ENCODE measurements around the gene ZNF213.
"Not testable (repeated sequence)": the region's sequence is repeated elsewhere in the genome, so short reads cannot be mapped to it uniquely, and the experiment has no call there.

Gene ZNF213

DNA sequence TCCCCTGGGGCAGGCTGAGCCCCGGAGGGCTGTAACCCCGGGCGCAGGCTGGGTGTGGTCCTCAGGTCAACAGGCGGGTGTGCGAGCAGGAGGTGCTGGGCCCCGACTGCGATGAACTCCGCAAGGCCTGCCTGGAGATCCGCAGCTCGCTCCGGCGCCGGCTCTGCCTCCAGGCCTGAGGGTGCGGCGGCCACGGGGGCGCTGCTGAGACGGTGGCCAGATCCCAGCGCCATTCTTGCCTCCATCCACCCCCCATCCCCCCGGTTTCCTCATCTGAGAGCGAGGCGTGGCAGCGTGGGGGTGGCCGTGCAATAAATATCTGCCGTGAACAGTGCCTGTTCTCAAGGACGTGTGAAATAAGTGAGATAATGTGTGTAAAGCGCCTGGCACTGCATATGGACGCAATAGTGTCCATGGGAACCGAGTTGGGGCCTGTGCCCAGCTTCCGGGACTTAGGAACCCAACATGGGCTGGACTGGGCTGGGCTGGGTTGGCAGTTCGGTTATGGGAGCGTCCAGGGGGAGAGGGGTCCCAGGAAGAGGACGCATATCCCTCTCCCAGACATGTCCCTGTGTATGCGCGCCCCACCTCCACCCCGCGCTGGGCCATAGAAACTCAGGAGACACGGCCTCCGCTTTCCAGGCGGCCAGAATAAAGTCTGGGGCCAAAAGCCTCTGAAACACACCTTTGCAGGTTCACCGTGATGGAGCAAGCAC, 15.0 kb downstream of the ZNF213 start:
- DNase-seq = peak; percentile 82

DNA sequence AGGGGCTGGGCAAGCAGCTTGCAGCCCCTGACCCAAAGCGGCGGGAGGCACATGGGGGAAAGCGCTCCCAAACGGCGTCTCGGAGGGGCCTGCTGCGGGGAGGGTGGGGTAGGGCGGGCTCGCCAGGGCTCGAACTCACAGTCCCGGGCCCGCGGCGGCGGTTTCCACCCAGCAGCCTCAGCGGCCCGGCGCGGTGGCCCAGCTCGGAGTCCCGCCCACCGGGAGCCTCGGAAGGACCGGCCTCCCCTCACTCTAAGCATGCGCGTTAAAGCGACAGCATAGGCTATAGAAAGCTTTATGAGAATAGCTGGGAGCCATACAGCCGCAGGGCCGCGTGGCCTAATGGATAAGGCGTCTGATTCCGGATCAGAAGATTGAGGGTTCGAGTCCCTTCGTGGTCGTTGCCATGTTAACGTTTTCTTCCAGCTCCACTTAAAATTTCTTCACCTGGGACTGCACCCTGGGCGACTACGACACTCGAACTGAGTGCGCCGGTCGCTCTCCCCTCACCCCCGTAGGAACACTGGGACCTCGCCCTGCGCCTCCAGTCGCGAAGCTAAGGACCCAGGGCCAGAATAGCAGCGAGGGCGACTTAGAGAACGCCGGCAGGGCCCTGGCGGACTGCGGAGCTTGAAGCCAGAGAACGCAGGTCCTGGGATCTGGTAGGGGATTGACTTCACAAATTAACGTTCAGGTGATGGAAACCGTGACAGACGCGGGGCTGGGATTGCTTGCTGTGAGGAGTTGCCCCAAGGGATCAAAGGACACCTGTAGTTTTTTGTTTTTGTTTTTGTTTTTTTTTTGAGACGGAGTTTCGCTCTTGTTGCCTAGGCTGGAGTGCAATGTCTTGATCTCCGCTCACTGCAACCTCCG, 15.8 kb downstream of the ZNF213 start:
- DNase-seq = peak; percentile 100

DNA sequence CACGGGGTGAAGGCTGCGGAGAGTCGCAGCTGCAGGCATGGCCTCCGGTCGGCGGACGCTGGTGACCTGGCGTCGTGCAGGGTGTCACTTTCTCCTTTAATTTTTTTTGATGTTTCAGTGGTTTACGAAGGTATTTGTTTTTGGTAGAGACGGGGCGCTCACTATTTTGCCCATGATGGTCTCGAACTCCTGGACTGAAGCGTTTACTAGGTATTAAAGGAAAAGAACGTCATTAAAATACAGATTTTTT, 17.1 kb downstream of the ZNF213 start:
- peak; percentile 63 for DNase-seq

DNA sequence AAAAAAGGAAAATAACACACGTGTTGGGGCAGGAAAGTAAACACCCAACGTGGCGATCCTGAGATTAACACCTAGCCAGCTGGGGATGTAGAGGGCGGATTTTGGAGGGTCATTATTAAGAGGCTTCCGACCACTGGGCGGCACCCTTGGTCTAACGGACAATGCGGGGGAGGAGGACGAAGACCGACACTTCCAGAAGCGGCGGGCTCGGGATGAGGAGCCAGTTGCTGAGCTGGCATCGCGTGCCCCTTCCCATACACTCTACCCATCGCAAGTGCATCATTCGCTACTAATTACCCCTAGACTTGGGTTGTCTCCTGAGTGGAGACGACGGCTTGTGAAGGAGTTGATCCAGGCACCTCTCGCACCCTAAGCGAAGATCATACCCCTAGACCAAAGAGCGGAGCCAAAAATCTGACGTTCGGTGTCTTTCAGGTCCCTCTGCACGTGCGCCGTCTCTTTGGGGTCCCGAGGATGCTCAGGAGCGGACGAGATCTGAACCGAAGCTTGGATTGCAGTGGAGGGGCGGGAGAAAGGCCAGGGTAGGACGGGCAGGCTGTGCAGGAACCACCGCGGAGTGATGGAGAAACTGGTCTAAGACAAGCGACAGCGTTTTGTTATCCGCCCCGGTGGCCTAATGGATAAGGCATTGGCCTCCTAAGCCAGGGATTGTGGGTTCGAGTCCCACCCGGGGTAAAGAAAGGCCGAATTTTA, 17.6 kb downstream of the ZNF213 start:
- peak; percentile 100 for DNase-seq

DNA sequence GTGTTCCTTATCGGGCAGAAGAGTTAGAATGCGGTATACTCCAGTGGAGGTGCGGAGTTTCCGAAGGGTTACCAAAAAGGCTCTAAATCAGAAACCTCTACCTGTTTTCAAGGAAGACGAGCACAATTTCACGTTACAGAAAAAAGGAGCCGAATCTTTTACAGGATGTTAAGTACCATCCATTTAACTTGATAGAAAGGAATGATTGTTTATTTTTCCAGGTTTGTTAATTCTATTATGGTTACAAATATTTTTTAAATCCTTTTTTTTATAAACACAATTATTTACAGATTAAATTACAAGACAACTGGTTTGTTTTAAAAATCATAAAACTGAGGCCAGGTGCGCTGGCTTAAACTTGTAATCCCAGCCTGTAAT, 18.2 kb downstream of the ZNF213 start:
- DNase-seq = no peak

DNA sequence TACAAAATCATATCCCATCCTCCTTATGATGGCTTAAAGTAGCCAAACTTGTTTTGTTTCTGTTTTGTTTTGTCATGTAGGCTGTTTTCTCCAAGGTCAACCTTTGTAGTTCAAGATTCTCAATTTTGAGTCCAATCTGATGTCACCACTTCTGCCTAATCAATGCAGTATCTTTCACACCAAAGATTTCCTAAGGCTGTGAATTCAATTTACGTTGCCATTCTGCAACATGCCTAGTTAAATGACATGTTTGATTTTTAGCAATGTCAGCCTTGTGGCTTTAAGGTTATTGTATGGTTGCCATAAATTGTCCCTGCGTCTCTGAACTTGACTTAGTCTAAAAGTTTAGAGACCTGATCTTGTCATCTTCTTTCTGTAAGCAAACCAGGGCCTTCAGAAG, 20.4 kb downstream of the ZNF213 start:
- DNase-seq = no peak

DNA sequence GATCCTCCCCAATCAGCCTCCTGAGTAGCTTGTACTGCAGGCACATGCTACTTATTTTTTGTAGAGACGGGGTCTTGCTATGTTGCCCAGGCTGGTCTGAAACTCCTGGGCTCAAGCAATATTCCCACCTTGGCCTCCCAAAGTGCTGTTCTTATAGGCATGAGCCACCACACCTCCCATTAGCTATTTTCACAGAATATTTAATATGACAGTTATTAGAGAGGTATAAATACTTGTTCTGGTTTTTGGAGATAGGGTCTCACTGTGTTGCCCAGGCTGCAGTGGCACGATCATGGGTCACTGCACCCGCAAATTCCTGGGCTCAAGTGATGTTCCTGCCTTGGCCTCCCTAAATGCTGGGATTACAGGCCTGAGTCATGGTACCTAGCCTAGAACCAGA, 21.1 kb downstream of the ZNF213 start:
- DNase-seq = no peak

DNA sequence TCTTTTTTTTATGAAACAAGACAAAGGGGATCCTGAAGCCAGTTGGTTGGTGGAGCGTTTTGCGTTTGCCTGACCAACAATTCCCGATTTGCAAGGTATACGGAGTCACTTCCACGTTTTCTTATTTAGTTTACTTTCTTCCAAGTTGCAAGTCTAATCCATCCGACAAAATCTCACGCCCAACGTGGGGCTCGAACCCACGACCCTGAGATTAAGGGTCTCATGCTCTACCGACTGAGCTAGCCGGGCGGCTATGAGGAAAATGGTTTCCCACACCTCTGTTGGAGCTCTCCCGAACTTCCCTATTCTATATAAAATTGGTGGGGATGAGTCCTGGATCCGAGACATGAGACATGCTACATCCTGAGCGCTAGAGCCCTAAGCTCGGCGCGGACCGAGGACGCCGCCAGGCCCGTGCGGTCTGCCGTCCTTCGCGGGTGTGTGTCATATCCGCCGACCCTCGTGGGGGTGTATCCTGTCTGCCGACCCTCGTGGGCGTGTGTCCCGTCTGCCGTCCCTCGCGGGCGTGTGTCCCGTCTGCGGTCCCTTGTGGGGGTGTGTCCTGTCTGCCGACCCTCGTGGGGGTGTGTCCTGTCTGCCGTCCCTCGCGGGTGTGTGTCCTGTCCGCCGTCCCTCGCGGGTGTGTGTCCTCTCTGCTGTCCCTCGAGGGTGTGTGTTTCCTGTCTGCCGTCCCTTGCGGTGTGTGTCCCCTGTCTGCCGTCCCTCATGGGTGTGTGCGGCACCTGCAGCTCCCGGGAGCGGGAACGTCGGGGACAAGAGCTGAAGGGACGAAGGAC, 22.6 kb downstream of the ZNF213 start:
- peak; percentile 91 for DNase-seq

DNA sequence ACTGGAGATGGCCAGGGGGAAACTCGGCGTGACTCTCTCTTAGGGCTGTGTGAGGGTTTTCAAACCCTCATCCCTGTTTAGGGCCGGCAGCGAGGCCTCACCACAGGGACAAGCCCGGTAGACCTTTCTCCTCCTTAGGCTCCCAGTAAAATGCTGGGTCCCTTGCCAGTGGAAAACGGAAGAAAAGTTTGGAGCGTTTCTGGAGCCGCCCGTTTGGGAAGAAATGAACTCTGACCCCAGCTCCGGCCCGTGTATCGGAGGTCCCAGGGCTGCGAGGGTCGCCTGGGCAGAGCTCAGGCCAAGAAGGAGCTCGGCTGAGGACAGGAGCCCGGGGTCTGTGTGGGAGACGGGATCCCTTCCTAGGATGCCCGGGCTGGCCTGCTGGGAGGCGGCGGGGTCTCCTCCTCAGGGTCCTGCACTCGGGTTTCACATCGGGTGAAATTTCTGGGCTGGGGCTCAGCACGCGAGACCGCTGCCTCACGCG, 23.2 kb downstream of the ZNF213 start:
- DNase-seq = peak; percentile 74

DNA sequence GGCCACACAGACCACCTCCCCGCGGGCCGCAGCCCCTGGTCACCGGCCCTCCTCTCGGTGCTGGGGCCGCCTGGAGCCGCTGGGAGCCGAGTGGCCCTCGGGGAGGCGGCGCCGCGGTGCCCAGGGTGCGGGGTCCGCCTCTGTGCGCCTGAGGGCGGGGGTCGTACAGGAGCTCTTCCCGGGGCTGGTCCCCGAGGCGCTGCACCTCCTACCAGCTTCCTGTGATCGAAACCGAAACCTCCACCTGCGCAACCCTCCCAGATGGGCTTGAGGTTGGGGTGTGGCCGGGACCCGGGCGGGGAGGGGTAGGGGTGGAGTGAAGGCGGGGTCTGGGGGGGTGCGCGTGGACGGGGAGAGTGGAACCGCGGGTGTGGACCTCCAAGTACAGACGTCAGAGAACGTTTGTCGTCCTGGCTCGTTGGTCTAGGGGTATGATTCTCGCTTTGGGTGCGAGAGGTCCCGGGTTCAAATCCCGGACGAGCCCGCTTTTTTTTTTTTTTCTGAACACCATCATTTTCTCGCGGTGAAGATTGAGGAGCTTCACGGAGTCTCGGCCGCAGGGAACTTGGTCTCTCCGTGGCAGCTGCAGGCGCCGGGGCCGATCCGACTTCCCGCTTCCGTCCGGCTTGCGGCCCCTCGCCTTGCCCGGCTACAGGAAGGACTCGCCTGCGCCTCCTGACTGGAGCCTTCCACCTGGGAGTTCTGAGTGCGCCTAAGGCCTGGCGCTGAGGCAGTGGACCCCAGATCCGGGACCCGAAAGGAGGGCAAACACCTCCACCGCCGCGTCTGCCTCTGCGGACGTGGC, 23.9 kb downstream of the ZNF213 start:
- DNase-seq = peak; percentile 94

DNA sequence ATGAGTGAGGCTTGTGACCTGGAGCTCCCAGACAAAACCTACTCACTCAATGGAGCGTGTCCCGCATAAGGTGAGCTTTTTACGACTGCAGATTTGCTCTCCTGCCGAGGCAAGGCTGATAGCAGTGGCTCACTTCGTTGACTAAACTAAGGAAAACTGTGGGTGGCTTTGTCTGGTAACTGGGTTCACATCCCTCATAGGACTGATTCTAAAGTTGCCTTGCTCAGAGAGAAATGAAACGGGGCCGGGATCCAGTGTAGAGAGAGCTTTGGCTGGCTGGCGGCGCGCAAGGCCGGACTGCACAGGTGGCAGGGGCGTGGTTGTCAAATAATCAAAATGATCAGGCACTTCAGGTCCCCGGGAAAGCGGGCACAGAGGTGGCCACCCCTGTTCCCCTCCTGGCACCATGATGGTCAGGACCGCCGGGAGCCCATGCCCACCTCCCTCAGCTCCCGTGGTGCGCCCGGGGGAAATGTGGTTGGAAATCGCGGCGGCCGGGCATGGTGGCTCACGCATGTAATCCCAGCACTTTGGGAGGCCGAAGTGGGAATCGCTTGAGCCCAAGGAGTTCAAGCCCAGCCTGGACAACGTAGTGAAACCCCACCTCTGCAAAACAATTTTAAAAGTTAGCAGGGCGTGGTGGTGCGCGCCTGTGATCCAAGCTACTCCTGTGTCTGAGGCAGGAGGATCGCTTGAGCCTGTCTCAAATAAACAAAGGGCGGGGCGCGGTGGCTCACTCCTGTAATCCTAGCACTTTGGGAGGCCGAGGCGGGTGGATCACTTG, 26.6 kb downstream of the ZNF213 start:
- DNase-seq = no peak

DNA sequence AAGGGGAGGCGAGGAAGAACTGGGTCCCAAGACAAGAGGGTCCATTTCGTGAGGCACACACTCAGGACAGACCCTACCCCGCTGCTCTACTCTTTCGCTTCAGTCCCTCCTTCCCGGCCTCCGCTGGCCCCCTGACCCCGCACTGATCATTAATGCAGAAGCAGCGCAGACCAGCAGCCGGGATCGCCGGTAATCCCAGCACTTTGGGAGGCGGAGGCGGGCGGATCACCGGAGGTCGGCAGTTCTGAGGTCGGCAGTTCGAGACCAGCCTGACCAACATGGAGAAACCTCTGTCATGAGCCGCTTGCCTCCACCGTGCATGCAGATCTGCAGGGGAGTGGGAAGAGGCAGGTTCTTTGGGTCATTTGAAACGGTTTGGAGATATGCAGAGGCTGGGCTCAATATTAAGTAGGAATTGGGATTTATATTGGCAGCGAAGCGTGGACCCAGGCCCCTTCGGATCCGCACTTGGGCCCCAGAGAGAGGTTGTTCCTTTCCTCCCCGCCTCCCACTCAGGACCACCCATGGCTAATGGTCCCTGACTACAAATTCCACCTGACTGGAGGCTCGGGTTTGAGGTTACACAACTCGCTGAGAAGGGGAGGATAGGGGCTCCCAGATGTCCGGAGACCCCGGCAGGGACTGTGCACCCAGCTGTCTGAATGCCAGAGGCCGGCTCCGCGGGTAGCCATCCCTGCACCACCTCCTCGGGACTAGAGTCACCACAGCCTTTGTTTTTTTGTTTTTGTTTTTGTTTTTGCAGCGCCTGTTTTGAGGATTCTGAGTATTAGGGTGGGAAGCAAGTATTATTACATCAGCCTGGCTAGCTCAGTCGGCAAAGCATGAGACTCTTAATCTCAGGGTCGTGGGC, 29.5 kb downstream of the ZNF213 start:
- DNase-seq = no peak

DNA sequence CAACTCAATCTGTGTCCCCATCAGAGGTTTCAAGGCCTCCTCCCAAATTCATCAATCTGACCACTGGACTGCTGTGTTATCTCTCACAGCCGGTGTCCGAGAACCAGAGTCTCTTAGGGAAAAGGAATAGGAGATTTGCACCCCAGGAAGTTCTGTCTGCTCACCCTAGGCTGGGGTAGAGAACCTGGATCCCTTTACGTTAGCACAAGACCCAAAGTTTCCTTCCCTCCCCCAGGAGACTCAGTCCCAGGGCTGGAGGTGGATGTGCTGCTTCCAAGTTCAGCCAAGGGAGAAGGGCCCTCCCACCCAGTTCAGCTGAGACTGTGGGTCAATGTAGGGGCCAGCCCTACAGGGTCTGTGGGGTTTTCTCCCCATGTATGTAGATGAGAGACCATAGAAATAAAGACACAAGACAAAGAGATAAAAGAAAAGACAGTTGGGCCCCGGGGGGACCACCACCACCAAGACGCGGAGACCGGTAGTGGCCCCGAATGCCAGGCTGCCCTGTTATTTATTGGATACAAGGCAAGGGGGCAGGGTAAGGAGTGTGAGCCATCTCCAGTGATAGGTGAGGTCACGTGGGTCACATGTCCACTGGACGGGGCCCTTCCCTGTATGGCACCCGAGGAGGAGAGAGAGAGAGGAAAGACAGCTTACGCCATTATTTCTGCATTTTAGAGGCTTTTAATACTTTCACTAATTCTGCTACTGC, 30.4 kb downstream of the ZNF213 start:
- DNase-seq = no peak

DNA sequence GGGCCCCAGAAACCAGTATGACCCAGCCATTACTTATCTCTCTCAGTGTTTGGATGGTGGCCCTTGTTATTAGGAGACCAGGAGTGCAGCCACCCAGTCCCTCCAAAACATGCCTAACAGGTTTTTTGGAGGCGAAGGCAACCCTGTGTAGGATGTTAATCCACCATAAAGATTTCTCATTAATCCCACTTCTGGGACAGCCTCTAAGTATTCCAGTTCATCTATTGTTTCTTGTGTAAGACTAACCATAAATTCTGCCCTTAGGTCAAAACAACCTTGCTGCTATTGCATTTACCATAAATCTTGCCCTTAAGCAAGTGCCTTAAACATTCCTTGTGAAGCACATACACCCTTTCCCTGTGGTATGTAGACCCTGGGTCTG, 31.7 kb downstream of the ZNF213 start:
- DNase-seq = no peak

DNA sequence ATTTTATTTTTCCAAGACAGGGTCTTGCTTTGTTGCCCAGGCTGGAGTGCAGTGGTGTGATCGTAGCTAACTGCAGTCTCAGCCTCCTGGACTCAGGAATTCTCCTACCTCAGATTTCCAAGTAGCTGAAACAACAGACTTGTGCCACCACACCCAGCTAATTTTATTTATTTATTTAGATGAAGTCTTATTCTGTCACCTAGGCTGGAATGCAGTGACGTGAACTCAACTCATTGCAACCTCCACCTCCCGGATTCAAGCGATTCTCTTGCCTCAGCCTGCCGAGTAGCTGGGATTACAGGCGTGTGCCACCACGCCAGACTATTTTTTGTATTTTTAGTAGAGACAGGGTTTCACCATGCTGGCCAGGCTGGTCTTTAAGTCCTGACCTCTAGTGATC, 33.9 kb downstream of the ZNF213 start:
- DNase-seq = not testable (repeated sequence)

DNA sequence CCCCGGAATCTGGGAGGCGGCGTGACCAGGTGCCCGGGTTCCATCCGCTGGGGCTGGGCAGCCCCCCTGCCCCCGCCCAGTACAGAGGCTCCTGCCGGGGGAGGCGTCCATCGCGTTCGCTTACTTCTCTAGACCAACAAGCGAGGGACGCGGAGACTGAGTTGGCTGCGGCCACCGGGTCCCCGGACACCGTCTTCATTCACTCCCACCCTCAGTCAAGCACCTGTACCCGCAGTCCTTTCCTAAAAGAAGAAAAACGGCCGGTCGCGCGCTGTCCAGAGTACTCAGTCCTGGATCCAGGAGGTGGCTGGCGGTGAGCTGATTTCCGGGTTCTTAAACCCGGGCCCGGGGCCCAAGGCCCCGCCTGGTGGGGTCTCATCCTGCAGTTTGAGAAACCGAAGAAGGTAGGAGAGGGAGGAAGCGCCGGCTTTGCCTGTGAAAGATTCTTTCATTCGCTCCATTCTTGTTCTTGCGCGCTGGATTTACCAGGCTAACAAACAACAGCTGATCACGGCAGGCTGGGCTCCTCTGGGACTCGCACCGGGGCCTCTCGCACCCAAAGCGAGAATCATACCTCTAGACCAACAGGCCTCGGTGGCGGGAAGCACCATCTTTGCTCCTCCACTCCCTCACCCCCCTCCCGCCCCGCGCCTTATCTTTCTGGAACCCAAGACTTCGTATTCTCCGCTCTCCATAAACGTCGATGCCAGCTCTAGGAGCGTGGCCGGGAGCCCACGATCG, 35.8 kb downstream of the ZNF213 start:
- DNase-seq = peak; percentile 75

DNA sequence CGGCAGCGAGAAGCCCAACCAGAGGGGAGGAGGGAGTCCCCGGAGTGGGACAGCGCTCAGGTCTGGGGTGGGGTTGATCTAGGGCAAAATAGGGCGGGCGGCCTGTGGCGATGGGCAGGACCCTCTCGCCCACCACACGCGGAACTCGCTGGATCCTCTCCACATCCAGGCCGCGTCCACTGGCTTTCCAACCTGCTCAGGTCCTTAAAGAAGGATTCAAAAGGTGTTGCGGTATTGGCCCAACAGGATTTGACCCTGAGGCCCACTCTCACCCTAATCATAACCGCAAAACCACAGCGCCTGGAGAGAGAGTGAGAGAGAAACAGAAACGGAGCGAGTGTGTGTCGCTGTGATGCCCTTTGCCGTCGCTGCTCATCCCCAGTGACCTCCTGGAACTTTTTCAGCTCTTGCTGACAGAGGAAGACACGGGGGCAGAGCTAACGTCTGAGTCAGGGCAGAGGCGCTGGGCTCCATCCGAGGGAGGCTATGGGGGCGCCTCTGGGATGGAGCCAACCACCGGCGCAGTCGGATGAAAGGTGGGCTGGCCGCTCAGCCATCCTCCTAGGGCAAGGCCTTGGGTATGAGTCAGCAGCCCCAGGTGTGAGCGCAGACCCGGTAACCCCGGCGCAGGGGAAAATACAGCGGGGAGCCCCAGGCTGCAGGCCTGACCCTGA, 36.5 kb downstream of the ZNF213 start:
- no peak for DNase-seq

All from activated CD8-positive, alpha-beta memory T cell treated with anti-CD3 and anti-CD28 coated beads, Interleukin-2, amount 50 U/mL, for 48 hours (primary cell).